ENCODE results near the gene DNAJB6.
A peak's percentile ranks its signal among the peaks of the same experiment; 100 is the strongest.

The DNAJB6 gene

DNA sequence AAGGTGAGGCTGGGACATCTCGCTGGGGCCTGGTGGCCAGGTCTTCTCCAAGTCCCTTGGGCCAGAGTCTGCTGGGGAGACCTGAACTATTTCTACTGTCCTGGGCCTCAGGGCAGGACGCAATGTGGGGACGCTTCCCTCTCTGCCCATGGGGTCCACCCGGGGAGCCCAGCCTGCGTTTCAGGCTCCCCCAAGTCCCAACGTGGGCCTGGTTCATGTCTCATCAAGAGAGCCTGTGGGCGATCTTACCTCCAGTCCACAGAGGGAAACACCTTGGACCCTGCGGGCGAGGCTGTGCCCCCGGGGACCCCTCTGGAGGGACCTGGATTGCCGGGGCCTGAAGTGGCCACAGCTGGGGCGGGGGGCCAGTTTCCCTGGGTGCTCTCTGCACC is 91.7 kb downstream of the DNAJB6 start:
- DNase-seq (ENCODE audit: low spot score) = no peak

DNA sequence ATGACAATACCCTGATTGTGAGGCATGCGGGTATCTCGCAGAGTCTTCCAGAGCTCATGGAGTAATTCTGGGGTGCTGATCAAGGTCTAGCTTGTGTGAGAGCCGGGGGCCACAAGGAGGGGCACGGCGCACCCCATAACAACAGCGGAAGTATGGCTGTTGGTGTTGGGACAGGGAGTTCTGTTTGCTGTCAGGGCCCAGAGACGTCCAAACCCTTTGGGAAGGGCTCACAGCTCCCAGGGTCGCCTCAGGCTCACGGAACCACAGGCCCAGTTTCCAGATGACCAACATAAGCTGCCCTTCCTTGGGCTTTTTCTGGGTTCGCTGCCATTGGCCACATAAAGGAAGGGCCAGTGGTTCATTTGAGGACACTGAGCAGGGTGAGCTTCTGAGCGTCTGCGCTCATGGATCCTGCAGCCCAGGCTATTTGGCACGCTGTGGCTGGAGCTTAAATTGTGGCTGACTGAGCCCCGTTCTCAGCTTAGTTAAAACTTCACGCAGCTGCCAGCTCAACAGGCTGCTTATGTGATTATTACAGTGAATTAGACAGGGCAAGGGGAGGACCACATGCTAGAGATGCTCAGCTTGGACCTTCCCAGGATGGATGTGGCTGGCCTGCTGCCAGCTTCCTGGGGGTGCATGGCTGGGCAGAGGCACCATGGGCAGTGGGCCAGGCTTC is 92.3 kb downstream of the DNAJB6 start:
- DNase-seq (ENCODE audit: low spot score) = no peak

DNA sequence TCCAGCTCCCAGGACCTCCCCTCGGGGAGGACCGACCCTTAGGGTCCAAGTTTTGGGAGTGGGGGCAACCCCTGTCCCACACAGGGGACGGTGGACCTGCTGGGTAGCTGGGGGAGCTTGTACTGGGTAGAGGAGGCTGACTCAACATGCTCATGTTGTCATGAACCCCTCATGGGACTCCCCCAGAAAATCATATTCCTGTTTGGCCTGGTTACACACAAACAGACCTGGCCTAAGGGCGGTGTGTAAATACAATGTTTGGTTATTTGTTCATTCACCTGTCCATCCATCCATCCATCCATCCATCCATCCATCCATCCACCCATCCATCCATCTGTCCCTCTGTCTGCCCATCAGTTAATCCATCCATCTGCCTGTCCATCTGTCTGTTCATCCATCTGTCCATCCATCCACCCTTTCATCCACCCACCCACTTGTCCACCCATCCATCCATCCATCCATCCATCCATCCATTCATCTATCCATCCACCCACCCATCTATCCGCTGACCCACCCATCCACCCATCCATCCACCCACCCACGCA is 92.9 kb downstream of the DNAJB6 start:
- no peak for DNase-seq (ENCODE audit: low spot score)

DNA sequence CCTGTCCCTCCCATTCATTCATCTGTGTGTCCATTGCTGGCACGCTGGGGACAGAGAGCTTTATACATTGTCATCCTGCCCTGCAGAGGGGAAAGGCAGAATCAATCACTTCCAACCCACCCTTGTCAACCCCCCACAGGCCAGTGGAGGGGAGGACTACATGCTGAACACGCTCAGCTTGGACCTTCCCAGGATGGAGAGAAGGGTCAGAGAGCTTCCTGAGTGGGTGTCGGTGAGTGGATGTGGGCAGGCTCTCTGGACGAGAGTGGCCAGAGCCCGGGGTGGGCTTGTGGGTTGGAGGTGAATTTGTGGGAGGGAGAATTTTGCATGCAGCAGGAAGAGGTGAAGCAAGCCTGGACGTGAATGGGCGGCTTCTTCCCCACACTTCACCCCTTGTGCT is 93.9 kb downstream of the DNAJB6 start:
- DNase-seq (ENCODE audit: low spot score) = no peak

DNA sequence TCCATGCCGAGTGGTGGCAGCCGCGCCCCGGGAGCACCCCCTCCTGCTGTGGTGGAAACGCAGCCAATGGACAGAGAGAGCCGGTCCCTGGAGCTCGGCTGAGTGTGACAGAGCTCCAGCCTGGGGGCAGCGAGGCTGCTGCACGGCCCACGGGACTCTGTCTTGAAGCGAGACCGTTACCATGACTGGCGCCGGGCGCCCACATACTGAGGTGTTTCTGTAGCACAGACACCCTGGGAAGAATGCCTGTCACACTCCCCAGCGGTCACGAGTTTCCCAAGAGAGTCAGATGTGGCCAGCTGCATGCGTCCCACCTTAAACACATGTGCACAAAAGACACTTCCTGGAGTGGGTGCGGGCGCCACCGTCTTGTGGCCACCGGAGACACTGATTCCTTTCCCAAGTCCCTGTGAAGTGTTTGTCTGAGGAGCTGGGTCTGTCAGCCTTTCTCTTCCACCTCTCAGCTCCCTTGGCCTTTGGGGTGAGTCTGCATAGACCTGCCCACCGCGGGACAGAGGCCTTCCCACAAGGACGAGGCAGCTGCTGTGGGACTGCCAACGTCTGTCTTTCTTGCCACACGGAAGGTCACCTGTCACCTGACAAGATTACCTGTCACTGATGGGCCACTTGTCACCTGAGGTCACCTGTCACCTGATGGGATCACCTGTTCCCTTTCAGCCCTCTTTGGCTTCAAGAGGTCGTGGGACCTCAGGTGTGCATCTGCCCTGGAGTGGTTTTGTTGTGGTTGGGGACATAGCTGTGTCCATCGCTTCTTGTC is 94.6 kb downstream of the DNAJB6 start:
- no peak for DNase-seq (ENCODE audit: low spot score)

DNA sequence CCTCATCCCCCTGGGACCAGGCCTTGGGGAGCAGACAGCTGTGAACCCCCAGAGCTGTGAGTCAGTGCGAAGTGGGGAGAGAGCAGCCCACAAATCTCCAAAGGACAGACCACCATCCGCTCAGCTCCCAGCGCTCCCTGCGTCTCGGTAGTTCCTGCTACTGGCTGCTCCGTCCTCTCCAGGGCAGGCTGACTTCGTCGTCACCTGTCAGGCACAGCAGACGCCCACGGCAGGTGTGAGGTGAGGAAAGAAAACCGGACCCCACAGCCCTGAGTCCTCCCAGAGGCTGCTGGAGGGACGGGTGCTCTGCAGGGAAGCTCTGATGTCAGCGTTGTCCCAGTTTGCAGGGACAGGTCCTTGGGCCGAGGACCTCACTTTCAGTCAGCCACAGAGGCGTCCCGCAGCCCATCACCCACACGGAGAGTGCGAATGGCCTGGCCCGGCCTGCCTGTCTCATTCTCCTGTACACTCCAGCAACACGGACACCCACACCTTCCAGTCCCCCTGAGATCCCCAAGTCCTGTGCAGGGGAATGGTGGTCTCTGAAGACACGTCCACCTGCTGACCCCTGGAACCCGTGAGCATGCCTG is 95.2 kb downstream of the DNAJB6 start:
- DNase-seq (ENCODE audit: low spot score) = no peak

DNA sequence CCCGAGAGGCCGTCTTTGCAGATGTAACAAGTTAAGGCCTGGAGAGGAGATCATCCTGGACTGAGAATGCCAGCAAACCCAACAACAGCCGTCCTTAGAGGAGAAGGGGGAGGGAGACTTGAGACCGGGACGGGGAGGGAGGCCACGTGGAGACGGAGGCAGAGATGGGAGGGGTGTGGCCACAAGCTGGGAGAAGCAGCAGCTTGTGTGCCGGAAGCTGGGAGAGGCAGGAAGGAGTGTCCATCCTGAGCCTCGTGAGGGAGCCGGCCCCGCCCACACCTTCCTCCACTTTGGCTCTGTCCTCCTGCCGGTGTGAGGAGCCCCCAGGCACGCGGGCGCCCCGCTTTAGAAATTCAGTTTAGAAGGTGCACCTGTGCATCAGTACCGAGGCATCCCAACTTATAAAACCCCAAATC is 95.7 kb downstream of the DNAJB6 start:
- peak; percentile 32 for DNase-seq (ENCODE audit: low spot score)

DNA sequence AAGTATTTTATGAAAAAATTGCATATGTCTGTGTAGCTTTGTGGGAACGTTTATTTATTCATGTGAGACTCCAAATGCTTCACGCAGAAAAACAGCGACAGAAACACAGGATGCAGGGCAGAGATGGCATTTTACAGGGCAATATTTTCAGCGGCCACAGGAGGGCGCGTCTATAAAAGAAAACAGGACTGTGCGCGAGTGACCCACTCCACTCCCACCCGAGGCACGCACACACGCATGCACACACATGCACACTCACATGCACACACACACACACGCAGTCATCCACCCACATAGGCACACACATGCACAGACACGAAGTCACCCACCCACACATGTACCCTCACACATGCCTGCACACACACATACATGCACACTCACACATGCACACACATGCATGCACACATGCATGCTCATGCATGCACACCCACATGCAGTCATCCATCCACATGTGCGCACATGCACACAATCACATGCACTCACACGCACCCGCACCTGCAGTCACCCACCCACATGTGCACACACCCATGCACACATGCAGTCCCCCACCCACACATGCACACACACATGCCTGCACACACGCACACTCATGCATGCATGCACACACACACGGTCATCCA is 96.3 kb downstream of the DNAJB6 start:
- DNase-seq (ENCODE audit: low spot score) = peak; percentile 43

DNA sequence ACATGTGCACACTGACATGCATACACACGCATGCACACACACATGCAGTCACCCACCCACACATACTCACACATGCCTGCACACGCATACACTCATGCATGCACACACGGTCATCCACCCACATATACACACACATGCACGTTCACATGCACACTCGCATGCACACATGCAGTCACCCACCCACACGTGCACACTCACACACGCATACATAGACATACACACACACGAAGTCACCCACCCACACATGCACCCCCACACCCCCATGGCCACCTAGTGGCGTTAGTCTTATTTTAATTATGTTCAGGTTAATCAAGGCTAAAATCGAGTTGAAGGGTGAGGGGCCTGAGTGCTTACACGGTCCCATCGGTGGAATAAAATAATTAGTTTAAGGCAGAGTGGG is 96.8 kb downstream of the DNAJB6 start:
- no peak for DNase-seq (ENCODE audit: low spot score)

DNA sequence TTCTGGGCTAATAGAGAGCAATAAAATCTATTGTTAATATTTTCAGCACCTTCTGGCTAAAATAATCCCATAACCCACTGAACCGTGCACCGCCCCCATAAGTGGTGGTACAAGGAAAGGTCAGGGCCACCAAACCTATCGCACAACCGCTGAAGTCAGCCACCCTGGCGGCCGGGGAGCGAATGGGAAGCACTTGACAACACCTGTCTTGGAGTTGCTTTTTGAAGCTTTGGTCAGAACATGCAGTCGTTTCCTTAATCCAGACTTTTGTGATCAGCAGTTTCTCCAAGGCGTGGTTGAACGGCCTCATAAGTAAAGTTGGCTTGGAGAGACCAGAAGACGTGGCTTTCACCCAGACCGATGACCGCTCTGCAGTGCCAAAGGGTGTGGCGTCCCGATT is 97.4 kb downstream of the DNAJB6 start:
- no peak for DNase-seq (ENCODE audit: low spot score)

DNA sequence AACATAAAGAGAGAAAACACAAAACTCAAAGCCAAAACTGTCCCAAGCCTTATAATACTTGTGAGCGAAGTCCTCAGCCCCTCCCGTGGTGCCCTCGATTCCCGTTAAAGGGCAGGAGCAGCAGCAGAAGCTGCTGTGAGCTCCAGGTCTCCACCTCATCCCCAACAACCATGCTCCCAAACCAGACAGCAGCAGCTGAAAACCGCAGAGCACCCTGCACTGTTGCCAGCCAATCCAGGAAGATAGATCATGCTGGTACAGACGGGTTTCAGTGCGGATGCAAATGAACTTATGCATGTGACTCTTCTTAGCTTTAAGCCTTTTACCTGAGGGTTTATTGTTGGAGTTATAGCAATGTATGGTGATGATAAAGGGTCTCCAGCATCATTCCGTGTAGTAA is 97.9 kb downstream of the DNAJB6 start:
- no peak for DNase-seq (ENCODE audit: low spot score)

DNA sequence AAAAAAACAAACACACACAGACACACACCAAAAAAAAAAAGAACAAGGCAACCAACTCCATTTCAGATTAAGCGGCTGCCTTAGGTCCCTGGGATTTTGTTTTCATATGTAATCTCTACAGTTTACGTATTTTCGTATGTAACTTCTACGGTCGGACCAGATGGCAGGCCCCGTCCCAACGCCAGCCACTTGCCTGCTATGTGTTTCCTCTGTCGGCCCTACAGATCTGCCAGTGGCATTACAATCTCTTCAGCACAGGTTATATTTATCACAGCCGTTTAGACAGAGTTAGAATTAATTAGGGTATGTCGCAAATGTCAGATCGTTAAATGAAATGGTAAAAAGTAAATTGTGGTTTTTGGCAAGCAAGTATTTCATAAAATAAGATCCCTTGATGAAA is 99.3 kb downstream of the DNAJB6 start:
- DNase-seq (ENCODE audit: low spot score) = no peak

DNA sequence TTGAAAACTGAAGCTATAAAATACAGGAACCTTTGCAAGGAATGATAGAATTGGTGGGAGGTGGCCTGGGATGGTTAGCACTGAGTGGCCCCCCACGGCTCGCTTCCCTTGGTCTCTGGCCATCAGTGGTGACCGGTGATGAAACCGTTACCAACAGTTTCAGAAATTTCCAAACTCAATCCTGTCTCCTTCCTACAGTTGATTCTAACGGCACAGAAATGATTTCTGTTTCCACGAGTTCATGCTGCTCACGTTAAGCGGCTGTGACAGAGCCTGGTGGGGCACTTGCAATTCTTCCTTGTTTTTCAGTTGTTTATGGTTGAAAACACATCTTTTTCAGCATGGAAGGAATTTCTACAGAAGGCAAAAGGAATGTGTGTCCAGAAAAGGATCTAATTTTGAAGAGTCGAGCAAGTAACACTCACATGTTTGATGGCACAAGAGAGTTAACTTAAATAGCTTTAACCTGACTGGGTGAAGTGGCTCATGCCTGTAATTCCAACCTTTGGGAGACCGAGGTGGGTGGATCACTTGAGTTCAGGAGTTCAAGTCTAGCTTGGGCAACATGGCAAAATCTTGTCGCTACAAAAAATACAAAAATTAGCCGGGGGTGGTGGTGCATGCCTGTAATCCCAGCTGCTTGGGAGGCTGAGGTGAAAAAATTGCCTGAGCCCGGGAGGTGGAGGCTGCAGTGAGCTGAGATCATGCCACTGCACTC is 100.1 kb downstream of the DNAJB6 start:
- DNase-seq (ENCODE audit: low spot score) = no peak

DNA sequence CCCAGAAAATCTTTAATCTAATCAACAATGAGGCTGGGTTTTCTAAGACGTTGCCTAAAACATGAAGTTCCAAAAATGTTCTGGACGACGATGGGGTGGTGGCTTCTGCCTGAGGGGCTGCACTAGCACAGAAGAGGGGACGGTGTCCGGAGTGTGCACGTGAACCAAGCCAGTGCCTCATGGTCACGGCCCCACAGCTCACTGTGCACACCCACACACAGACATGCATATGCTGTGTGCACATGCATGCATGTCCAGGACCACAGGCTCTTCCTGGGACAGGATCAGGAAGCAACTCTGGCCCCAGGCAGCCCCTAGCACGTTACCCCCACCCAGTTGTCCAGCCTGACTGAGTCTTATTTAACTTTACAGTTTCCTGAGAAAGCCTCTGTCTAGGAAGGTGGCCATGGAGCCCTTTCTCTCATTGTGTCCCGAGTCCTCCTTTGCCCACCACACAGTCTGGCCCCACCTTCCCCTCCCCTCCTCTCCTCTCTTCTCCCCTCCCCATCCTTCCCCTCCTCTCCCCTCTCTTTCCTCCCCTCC is 100.8 kb downstream of the DNAJB6 start:
- no peak for DNase-seq (ENCODE audit: low spot score)

DNA sequence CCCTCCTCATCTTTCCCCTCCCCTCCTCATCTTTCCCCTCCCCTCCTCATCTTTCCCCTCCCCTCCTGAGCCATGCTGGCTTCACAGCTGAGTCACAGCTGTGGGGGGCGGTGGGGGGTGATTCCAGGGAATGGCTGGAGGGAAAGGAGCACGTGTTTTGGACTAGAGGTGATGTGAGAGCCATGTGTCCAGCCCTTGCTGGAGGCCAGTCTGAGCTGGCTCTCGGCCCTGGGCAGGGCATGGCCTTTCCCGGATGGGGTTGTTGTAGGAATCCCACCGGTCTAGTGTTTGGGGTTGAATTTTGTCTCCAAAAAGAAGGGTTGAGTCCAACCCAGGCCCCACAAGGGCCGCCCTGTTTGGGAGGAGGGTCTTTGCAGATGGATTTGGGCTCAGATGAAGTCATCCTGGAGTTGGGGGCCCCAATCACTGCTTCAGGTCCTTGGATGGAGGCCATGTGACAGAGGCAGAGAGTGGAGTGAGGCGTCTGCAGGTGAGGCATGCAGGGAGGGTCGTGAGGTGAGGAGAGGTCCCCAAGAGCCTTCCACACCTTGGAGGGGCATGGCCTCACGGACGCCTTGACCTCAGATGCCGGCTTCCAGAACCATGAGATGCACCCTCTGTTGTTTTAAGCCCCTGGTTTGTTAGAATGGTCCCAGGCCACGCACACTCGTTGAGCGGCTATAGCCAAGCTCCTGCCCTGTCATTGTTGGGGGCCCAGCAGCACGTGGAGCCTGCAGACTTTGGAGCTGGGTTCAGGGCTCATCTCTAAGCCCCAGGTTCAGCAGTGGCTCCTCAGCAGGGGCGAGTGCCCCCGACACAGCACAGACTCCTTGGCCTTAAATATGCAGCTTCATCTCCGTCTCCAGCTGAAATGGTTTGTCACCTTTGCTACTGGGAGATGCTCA is 101.6 kb downstream of the DNAJB6 start:
- no peak for DNase-seq (ENCODE audit: low spot score)

DNA sequence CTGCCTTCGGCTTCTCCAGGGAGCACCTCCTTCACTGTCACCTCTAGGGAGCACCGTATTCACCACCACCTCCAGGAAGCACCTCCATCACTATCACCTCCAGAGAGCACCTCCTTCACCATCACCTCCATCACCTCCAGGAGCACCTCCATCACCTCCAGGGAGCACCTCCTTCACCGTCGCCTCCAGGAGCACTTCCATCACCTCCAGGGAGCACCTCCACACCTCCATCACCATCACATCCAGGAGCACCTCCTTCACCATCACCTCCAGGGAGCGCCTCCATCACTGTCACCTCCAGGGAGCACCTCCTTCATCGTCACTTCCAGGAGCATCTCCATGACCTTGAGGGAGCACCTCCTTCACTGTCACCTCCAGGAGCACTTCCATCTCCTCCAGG is 102.3 kb downstream of the DNAJB6 start:
- DNase-seq (ENCODE audit: low spot score) = no peak

DNA sequence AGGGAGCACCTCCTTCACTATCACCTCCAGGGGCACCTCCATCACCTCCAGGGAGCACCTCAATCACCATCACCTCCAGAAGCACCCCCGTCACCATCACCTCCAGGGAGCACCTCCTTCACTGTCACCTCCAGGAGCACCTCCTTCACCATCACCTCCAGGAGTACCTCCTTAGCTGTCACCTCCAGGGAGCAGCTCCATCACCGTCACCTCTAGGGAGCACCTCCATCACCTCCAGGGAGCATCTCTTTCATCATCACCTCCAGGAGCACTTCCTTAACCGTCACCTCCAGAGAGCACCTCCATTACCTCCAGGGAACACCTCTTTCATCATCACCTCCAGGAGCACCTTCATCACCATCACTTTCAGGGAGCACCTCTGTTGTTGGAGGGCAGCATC is 103.0 kb downstream of the DNAJB6 start:
- no peak for DNase-seq (ENCODE audit: low spot score)

DNA sequence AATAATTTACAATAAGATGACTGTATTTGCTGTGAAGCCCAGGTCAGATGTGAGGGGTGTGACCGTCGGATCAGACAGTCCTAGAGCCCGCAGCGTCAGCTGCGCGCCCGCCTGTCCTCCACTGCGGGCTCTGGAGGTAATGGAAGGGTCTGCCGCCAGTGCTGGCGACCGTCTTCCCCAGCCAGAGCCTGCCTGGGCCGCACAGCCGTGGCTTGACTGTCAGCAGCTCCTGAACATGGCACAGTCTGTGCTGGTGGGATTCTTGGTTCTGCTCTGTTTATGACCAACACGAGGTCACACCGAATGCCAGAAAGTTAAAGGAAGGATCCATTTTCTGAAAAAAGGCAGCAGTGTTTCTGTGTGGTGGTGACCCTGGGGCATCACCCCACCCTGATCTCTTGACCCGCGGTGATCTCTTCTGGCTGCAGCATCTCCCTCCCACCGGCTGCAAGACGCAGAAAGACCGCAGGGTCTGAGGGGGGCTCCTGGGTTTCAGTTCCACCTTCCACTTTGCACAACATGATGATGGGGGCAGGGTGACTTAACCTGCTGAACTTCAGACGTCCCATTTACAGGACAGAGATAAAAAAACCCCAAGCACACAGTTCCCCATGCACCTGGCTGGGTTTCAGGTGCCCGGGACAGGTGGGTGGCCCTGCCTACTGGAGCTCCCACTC is 103.7 kb downstream of the DNAJB6 start:
- no peak for DNase-seq (ENCODE audit: low spot score)

DNA sequence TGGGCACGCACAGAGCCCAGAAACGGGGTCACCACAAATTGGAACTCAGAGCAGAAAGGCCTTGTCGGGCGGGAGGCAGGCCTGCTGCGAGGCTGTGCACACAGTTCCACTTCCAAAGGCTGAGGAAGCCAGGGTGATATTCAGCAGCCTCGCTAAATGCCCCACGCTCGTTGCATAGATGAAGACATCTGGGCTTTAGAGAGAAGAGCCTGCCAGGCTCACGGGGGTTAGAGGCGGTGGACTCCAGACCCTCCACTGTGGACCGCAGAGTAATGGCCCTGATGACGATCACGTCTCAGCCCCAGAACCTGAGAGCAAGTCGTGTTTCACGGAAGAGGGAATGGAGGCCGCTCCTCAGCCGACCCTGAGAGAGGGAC is 104.2 kb downstream of the DNAJB6 start:
- no peak for DNase-seq (ENCODE audit: low spot score)

DNA sequence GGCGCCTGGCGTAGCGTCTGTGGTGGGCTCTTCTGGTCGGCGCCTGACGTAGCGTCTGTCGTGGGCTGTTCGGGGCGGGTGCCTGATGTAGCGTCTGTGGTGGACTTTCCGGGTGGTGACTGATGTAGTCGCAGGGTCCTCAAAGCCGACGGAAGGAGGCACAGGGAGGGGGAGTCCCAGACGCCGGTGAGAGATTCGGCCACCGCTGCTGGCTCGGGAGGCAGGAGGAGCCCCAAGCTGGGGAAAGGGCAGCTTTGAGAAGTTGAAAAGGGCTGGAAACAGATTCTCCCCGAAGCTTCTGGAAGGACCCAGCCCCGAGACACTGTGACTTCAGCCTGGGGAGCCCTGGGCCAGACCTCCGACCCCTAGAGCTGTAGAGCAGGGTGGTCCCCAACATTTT is 105.7 kb downstream of the DNAJB6 start:
- no peak for DNase-seq (ENCODE audit: low spot score)

Measured in Ammon's horn (tissue), 1 donor.